IMR-90 (cell line): Measurements from ENCODE around the gene RGL1. TPM values are rescaled to one million over a fixed set of nuclear protein-coding genes. Genes with fewer than 3 reads are reported as not detected.

ENCODE experiments used
- ATAC-seq: fragments of 200-7000 bp; cut with Tn5 transposase; 2 replicates; pipeline ENCODE4 v1.9.1; 2020; ENCODE audit warnings: low read depth, mild to moderate bottlenecking, moderate library complexity
- BruUV-seq: library from RNA; stranded (reverse); fragments of 400-500 nt; replicated peaks from 2 replicates; lab custom pipeline; 2021; lab: Mats Ljungman, UMichigan
- CTCF ChIA-PET: fragments of 300-600 bp; formaldehyde crosslinking; extraction: SDS; loops from one replicate; lab custom pipeline; 2021; ENCODE audit warnings: antibody characterized with exemption; lab: Yijun Ruan, JAX
- POLR2A ChIA-PET: fragments of 300-600 bp; sonication (Branson Sonifier 250); formaldehyde crosslinking; loops from one replicate; lab custom pipeline; 2022; ENCODE audit warnings: antibody characterized with exemption; ENCODE audit not compliant: unreplicated experiment; lab: Charles Lee
- DNase-seq: peaks from one replicate; pipeline ENCODE4 v3.0.0; 2013
- H2AFZ ChIP-seq: replicated peaks from 2 replicates; pipeline ENCODE3; 2013; ENCODE audit warnings: low read length, mild to moderate bottlenecking; ENCODE audit not compliant: poor library complexity
- H2AK5ac ChIP-seq: 2 replicates; pipeline ENCODE4 v1.6.1; 2013; ENCODE audit warnings: low read depth, low read length, inconsistent platforms
- H2AK9ac ChIP-seq: replicated peaks from 2 replicates; pipeline ENCODE3; 2013; ENCODE audit warnings: mild to moderate bottlenecking, low read depth, low read length, moderate library complexity; ENCODE audit not compliant: poor library complexity
- H2BK120ac ChIP-seq: 2 replicates; pipeline ENCODE4 v1.6.1; 2013; ENCODE audit warnings: low read depth, low read length, inconsistent platforms
- H2BK15ac ChIP-seq: 3 replicates; pipeline ENCODE4 v1.6.1; 2013; ENCODE audit warnings: low read depth, low read length, inconsistent platforms
- H2BK20ac ChIP-seq: 2 replicates; pipeline ENCODE4 v1.6.1; 2013; ENCODE audit warnings: low read depth, mild to moderate bottlenecking, inconsistent platforms, low read length, moderate library complexity
- H2BK5ac ChIP-seq: 2 replicates; pipeline ENCODE4 v1.6.1; 2013; ENCODE audit warnings: mild to moderate bottlenecking, low read depth, low read length, inconsistent platforms; ENCODE audit not compliant: poor library complexity, severe bottlenecking
- H3K14ac ChIP-seq: replicated peaks from 2 replicates; pipeline ENCODE4 v1.6.1; 2013; ENCODE audit warnings: low read depth, low read length, inconsistent platforms
- H3K18ac ChIP-seq: 2 replicates; pipeline ENCODE4 v1.6.1; 2013; ENCODE audit warnings: low read depth, low read length, control low read depth
- H3K23ac ChIP-seq: 2 replicates; pipeline ENCODE4 v1.6.1; 2013; ENCODE audit warnings: low read depth, low read length, inconsistent platforms
- H3K27ac ChIP-seq: 2 replicates; pipeline ENCODE4 v1.5.1; 2013; ENCODE audit warnings: mild to moderate bottlenecking, control low read depth, low read length; ENCODE audit not compliant: insufficient read depth
- H3K27me3 ChIP-seq: 2 replicates; pipeline ENCODE4 v1.6.1; 2013; ENCODE audit warnings: low read length; ENCODE audit not compliant: control insufficient read depth, insufficient read depth
- H3K36me3 ChIP-seq: 2 replicates; pipeline ENCODE4 v1.6.1; 2013; ENCODE audit warnings: low read length, mixed read lengths; ENCODE audit not compliant: control insufficient read depth, insufficient read depth
- H3K4ac ChIP-seq: 2 replicates; pipeline ENCODE4 v1.6.1; 2013; ENCODE audit warnings: low read depth, low read length, inconsistent platforms
- H3K4me1 ChIP-seq: 2 replicates; pipeline ENCODE4 v1.6.1; 2013; ENCODE audit warnings: low read length, mixed read lengths; ENCODE audit not compliant: control insufficient read depth, insufficient read depth
- H3K4me2 ChIP-seq: 2 replicates; pipeline ENCODE4 v1.6.1; 2013; ENCODE audit warnings: low read depth, mild to moderate bottlenecking, control low read depth, low read length, moderate library complexity
- H3K4me3 ChIP-seq: 2 replicates; pipeline ENCODE4 v1.5.1; 2013; ENCODE audit warnings: low read depth, mild to moderate bottlenecking, control low read depth, low read length, moderate library complexity; ENCODE audit not compliant: insufficient read depth
- H3K56ac ChIP-seq: 2 replicates; pipeline ENCODE4 v1.6.1; 2013; ENCODE audit warnings: low read length, inconsistent platforms; ENCODE audit not compliant: insufficient read depth; ENCODE audit errors: extremely low read depth
- H3K79me1 ChIP-seq, 2 experiments: 2 replicates each; pipeline ENCODE4 v1.6.1; 2013; ENCODE audit warnings: low read length in 2 of 2, inconsistent platforms in 1 of 2, low read depth in 1 of 2
- H3K9ac ChIP-seq: 2 replicates; pipeline ENCODE4 v1.6.1; 2013; ENCODE audit warnings: low read depth, low read length, control low read depth
- H3K9me1 ChIP-seq: 2 replicates; pipeline ENCODE4 v1.6.1; 2013; ENCODE audit warnings: low read length, inconsistent platforms; ENCODE audit not compliant: insufficient read depth
- H3K9me3 ChIP-seq: 2 replicates; pipeline ENCODE4 v1.6.1; 2013; ENCODE audit warnings: low read length; ENCODE audit not compliant: control insufficient read depth, insufficient read depth
- H4K20me1 ChIP-seq: 2 replicates; pipeline ENCODE4 v1.6.1; 2013; ENCODE audit warnings: low read length, inconsistent platforms; ENCODE audit not compliant: insufficient read depth
- H4K5ac ChIP-seq: 2 replicates; pipeline ENCODE4 v1.6.1; 2013; ENCODE audit warnings: mild to moderate bottlenecking, low read depth, low read length, control low read depth
- H4K8ac ChIP-seq, 2 experiments: 2 replicates each; pipeline ENCODE4 v1.6.1; 2013; ENCODE audit warnings: low read depth in 2 of 2, low read length in 2 of 2, control low read depth in 1 of 2, inconsistent platforms in 1 of 2
- H4K91ac ChIP-seq: 2 replicates; pipeline ENCODE4 v1.6.1; 2013; ENCODE audit warnings: low read depth, low read length, inconsistent platforms; ENCODE audit not compliant: insufficient read depth
- BHLHE40 ChIP-seq: fragments of 150-350 bp; IDR thresholded peaks from 2 replicates; pipeline ENCODE4 v1.6.1; 2016; ENCODE audit warnings: mild to moderate bottlenecking, low read depth, low read length
- CEBPB ChIP-seq: IDR thresholded peaks from 2 replicates; pipeline ENCODE4 v1.6.1; 2012; ENCODE audit warnings: low read depth, low read length, improper control_type of control experiment
- CHD1 ChIP-seq: IDR thresholded peaks from 2 replicates; pipeline ENCODE4 v1.6.1; 2012; ENCODE audit warnings: low read depth, low read length, improper control_type of control experiment
- CTCF ChIP-seq: conservative IDR thresholded peaks from 2 replicates; pipeline ENCODE4 v1.5.1; 2012; ENCODE audit warnings: mild to moderate bottlenecking, low read depth, low read length, improper control_type of control experiment
- ELK1 ChIP-seq: fragments of 150-350 bp; IDR thresholded peaks from 2 replicates; pipeline ENCODE4 v1.6.1; 2016; ENCODE audit warnings: low read depth, mild to moderate bottlenecking, low read length, moderate library complexity, borderline replicate concordance
- MAFK ChIP-seq: IDR thresholded peaks from 2 replicates; pipeline ENCODE4 v1.6.1; 2012; ENCODE audit warnings: low read depth, low read length, improper control_type of control experiment
- MAZ ChIP-seq: IDR thresholded peaks from 2 replicates; pipeline ENCODE4 v1.6.1; 2012; ENCODE audit warnings: low read depth, mild to moderate bottlenecking, low read length, improper control_type of control experiment, moderate library complexity, borderline replicate concordance
- MXI1 ChIP-seq: IDR thresholded peaks from 2 replicates; pipeline ENCODE4 v1.6.1; 2012; ENCODE audit warnings: low read depth, mild to moderate bottlenecking, low read length, moderate library complexity, borderline replicate concordance
- NFE2L2 ChIP-seq: fragments of 150-350 bp; IDR thresholded peaks from 2 replicates; pipeline ENCODE4 v1.6.1; 2016; ENCODE audit warnings: low read depth, mild to moderate bottlenecking, low read length
- POLR2A ChIP-seq: IDR thresholded peaks from 2 replicates; pipeline ENCODE4 v1.6.1; 2012; ENCODE audit warnings: mild to moderate bottlenecking, low read depth, low read length
- RAD21 ChIP-seq: IDR thresholded peaks from 2 replicates; pipeline ENCODE4 v1.6.1; 2012; ENCODE audit warnings: low read length, improper control_type of control experiment
- RCOR1 ChIP-seq: IDR thresholded peaks from 2 replicates; pipeline ENCODE4 v1.6.1; 2012; ENCODE audit warnings: mild to moderate bottlenecking, low read length, improper control_type of control experiment; ENCODE audit not compliant: insufficient replicate concordance
- RFX5 ChIP-seq: IDR thresholded peaks from 2 replicates; pipeline ENCODE4 v1.8.0; 2012; ENCODE audit warnings: low read depth, mild to moderate bottlenecking, low read length, moderate library complexity
- USF2 ChIP-seq: fragments of 150-350 bp; IDR thresholded peaks from 2 replicates; pipeline ENCODE4 v1.6.1; 2017; ENCODE audit warnings: mild to moderate bottlenecking, antibody characterized with exemption, low read length, low read depth
- WGBS, 2 experiments: methylation state at CpG; one replicate each; pipeline versions ENCODE4 v1.1.5 to v1.1.7; 2013; ENCODE audit warnings: missing lambda C conversion rate in 2 of 2; ENCODE audit not compliant: insufficient read length in 1 of 2; ENCODE audit errors: extremely low coverage in 2 of 2; 5-methylcytosine and 5-hydroxymethylcytosine counted together
- dilution Hi-C: fragments of 300-500 bp; cut with HindIII; formaldehyde crosslinking; loops from one replicate; pipeline ENCODE4 v1.14.3; 2018; ENCODE audit warnings: low sequenced_read_pairs; ENCODE audit not compliant: unreplicated experiment
- in situ Hi-C: fragments of 300-500 bp; cut with MboI; formaldehyde crosslinking; loops from 3 replicates; pipeline ENCODE4 v1.14.3; 2019; ENCODE audit warnings: low sequenced_read_pairs, inconsistent platforms, mixed read lengths
- intact Hi-C: fragments of 100-400 bp; cut with micrococcal nuclease; formaldehyde crosslinking; loops from 2 replicates; pipeline ENCODE4 v1.10.0; 2022
- polyA plus RNA-seq, 3 experiments: library from polyadenylated mRNA; depleted of rRNA; stranded (reverse); fragments of >200 nt; gene quantifications; 2 replicates each; pipeline ENCODE4 v1.2.3, GENCODE V29; 2012; ENCODE audit warnings: low replicate concordance in 1 of 3
- total RNA-seq: library from RNA; depleted of rRNA; stranded (reverse); fragments of >200 nt; gene quantifications from 2 replicates; pipeline ENCODE4 v1.2.3, GENCODE V29; 2012

Gene RGL1
- total and polyA plus RNA-seq, 2 of the 4 experiments (the other 2 are of a cell fraction), result 4.7 to 7.5 TPM

GRCh38 chr1:183870351-183871077 is 65.6 kb downstream of the RGL1 start:
- Histone ChIP-seq H2AFZ (no peak overlapping the region), H3K4me1 (peaks cover 9% of the 10 kb centered on the region; the same call in 1 of the 2 replicates), H3K36me3 (peaks cover 4% of the 10 kb centered on the region; the same call in 1 of the 2 replicates), H3K9ac (no peak overlapping the region), H4K91ac (no peak overlapping the region), H3K9me1 (peaks cover 6% of the 10 kb centered on the region), H2BK15ac (peak overlapping the region; percentile 29; the same call in 1 of the 3 replicates), H3K14ac (0 out of 2 replicates have a peak overlapping the region, but pooled peaks have one; percentile 8), H4K20me1 (no peaks in the 10 kb centered on the region), H3K27me3 (no peaks in the 10 kb centered on the region), H2BK120ac (no peak overlapping the region), H3K4me3 (no peak overlapping the region), H3K23ac (no peak overlapping the region), H2BK5ac (no peak overlapping the region), H4K8ac (no peak overlapping the region), H2AK9ac (no peak overlapping the region), H2BK20ac (no peak overlapping the region; the same call in 1 of the 2 replicates), H3K27ac (no peak overlapping the region), H2AK5ac (no peak overlapping the region), H3K9me3 (no peaks in the 10 kb centered on the region), H3K79me1 (peaks cover 0 to 4% of the 10 kb centered on the region in 2 experiments; a peak in 1 of 4 replicates), H3K56ac (no peak overlapping the region), H3K4ac (no peak overlapping the region), H3K18ac (peak overlapping the region; percentile 74), H3K4me2 (no peak overlapping the region), H4K5ac (peak overlapping the region; percentile 77; the same call in 1 of the 2 replicates)
- no CpG with 5 or more reads among the region's 15 CpGs for WGBS, 2 experiments
- in situ Hi-C loops, result no loop called here
- ChIA-PET CTCF (interaction anchor here (0.9 kb wide), 1 partner anchor 112 kb away, joined by 3 read pairs; no protein-coding TSS in a partner anchor), POLR2A (interaction anchor here (0.5 kb wide), 1 partner anchor 48 kb away, joined by 3 read pairs; no protein-coding TSS in a partner anchor)
- ATAC-seq (peak; percentile 44; the same call in 1 of the 2 replicates), DNase-seq (peak; percentile 39)
- dilution Hi-C loops, result no loop called here
- intact Hi-C loops, result no loop called here
- BruUV-seq, result no TSS peak
- TF ChIP-seq CHD1 (no peak), BHLHE40 (no peak), MAFK (no peak), NFE2L2 (no peak), USF2 (no peak), RAD21 (no peak), RCOR1 (no peak), POLR2A (no peak), ELK1 (no peak), CTCF (no peak), MXI1 (no peak), RFX5 (no peak), CEBPB (no peak), MAZ (no peak)
